SIG-M5 treated with dmso at 0.1 percent for 504 hours (cell line): ENCODE measurements around the gene CC2D1A.
A peak's percentile ranks its signal among the peaks of the same experiment; 100 is the strongest.
"Not testable (repeated sequence)": the region's sequence is repeated elsewhere in the genome, so short reads cannot be mapped to it uniquely, and the experiment has no call there.

Experiments used
- DNase-seq: peaks from one replicate; lab custom pipeline; 2025; ENCODE audit not compliant: unreplicated experiment; lab: John Stamatoyannopoulos, UW

CC2D1A gene

DNA sequence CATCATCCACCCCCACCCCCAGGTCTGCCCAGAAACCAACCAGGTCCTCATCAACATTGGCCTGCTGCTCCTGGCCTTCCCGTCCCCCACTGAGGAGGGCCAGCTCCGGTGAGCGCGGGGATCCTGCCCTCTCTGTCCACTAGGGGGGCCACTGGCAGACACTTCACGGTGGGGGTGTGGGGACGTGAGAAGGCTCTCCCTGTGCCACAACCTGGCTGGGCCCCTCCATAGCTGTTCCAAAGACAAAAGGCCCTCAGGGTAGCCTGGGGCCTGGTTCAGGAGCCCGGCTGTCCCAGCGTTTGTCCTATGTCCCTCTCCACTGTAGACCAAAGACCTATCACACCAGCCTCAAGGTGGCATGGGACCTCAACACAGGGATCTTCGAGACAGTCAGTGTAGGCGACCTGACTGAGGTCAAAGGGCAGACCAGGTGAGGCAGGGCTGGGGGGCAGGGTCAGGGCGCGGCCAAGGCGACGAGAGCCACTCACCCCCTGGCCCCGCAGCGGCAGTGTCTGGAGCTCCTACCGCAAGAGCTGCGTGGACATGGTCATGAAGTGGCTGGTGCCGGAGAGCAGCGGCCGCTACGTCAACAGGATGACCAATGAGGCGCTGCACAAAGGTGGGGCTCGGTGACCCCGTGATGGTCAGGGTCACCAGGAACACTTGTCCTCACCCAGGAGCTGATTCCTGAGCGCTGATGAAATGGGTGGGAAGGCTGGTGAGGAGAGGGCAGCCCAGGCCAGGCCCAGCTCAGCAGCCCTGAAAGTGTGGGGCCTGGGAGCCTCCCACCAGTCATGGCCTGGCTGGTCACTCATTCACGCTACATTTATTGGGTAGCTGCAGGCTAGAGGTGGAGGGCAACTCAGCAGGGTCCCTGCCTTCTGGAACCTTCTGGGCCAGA, 54.2 kb downstream of the CC2D1A start:
- DNase-seq = no peak

DNA sequence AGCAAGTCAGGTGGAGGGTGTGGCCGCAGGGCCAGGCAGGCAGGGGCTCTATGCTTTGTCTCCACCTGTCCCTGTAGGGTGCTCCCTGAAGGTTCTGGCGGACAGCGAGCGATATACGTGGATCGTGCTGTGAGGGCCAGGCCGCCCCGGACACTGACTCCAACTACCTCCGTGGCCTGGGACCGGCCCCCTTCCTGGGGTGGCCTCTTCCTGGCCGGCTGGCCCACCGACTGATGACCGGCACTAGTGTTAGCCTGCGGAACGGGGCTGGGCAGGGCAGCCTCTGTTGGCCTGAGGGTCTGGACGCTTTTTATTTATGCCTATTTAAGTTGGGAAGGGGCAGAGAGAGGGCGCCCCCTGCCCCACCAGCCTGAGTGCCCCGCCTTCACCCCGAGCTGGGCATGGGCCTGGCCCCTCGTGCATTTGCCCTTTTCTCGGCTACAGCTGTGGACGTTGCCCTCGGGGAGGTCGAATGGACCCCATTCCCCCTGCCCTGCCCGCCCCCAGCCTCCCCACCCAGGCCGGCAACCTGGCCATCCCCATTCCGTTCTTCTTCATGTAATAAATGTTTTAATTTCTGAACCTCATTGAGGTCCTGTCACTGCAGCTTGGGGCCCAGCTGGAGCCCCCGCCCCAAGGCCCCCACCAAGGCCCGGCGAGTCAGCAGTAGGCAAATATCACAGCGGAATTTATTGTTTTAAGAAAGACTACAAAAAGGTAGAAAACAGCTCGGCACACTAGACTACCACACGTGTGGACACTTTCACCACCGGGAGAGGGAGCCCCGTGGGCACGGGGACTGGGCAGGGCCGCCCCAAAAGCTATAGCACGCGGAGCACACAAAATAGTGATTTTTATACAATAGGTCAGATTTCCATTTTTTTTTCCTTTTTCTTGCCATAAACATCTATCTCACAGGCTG, 55.1 kb downstream of the CC2D1A start:
- no peak for DNase-seq

DNA sequence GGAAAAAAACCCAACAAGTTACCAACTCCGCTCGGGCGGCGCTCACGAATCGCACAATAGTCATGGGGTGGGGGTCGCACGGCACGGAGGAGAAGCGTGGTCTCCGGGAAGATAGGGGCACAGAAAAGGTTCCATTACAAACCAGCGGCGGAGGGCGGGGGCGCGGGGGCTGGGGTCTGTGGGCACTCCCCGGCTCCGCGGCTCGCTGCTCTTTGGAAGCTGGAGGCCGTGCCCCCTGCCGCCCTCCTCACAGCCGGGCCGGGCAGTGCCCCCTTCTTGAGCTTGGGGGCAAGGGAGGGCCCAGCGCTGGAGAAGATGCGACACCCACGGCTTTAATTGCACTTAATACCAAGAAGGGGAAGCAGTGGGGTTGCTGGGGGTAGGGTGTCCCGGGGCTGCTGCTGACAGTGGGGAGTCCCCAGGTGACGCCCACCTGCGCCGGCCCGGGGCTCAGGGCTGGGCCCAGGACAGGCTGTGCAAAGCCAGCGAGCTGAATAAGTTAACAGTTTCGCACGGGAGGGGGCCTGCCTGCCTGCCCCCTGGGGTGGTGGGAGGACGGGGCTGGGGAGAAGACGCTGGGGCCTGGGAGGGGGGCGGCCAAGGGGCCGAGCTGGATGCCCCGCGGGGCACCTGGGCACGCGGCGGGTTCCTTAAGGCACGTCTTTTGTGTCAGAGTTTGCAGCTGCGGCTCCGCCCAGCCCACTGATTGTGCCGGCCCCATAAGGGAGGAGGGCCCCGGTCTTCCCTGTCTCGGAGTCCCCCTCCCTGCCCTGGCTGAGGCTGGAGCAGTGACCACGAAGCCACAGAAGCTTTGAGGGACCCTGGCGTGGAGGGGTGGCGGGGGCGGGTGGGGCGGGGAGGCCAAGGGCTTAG, 56.1 kb downstream of the CC2D1A start:
- no peak for DNase-seq

DNA sequence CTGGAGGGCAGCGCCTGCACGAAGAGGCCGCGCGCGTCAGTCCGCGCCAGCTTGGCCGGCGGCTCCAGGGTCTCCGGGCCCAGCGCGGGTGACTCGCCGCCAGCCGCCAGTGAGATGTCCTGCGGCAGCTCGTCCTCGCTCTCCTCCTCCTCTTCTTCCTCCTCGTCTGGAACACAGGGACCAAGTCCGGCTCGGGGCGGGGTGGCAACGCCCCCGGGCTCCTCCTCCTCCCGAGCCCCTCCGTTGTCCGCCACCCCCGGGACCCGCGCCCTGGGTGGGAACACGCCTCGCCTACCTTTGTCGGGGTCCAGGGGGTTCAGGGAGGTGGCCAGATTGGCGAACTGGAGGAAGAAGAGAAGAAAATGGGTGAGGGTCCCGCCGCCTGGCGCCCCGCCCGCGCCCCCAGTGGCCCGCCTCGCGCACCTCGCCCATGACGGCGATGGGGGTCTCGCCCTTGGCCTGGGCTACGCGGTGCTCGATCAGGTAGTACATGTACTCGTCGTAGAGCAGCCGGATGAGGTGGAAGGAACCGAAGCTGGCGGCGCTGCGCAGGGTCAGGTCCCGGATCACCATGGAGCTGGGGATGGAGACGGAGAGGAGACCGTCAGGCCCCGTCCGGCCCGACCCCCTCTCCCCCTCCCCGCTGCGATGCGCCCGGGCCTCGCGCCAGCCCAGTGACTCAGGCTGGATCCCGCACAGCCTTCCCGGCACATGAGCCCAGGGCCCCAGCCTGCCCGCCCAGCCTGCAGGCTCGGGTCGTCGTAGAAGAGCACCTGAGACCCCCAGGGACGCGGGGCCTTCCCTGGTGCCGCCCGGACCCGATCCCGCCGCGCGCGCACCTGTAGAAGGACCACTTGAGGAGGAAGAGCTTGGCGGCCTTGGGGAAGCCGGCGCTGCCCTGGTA, 57.0 kb downstream of the CC2D1A start:
- DNase-seq = no peak

DNA sequence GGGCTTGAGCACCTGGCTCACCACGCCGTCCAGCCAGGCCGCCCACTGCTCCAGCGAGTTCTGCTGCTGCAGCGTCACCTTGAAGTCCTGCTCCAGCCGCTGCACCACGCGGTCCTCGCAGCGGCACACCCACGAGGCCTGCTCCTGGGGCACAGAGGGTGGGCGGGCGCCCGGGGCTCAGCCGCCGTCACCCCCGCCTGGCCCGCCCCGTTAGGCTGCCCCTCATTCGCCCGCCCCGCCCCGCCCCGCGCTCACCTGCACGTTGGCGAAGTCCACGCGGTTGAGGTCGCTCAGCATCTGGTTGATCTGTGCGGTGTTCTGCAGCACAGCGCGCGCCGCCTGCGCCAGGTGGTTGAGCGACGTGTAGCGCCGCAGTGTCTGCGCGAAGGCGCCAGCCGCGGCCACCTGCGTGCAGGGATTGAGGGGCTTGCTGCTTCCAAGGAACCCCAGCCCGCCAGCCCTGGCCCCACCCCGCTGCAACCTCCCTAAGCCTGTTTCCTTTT, 57.7 kb downstream of the CC2D1A start:
- DNase-seq = no peak

DNA sequence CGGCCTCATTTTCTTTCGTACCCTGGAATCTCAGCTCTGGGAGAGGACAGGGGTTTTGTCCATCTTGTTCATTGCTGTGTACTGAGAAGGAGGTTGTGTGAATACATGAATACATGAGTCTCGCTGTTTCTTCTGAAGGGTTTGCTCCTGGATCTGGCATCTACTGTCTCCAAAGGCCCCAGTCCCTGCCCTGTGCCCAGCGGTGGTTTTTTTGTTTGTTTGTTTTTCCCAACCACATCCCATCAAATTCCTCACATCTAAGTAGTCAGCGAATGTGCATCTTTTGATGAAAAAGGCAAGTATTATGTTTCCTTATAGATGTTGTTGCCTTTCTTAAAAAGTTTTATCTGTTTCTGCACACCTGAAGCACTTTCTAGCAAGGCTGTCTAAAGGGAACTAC, 58.8 kb downstream of the CC2D1A start:
- DNase-seq = no peak

DNA sequence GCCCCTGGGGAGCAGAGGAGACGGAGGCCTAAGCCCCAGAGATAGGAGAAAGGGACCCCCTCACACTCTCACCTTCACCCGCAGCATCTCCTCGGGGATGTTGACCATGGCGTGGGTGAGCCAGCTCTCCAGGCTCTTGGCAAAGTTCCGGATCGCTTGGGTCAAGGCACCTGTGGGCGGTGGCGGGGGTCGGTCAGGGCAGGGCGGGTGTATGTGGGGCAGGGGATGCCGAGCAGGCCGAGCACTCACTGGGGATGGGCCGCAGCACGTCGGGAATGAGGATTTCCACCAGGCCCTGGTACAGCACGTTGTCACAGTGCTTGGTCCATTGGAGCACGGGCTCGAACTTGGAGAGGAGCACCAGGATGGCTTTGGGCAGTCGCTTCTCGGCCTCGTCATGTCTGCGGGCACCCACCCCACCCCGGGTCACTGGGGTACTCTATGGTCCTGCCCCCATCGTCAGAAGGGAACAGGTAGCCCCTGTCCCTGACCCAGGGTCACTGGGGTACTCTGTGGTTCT, 59.4 kb downstream of the CC2D1A start:
- DNase-seq = no peak

DNA sequence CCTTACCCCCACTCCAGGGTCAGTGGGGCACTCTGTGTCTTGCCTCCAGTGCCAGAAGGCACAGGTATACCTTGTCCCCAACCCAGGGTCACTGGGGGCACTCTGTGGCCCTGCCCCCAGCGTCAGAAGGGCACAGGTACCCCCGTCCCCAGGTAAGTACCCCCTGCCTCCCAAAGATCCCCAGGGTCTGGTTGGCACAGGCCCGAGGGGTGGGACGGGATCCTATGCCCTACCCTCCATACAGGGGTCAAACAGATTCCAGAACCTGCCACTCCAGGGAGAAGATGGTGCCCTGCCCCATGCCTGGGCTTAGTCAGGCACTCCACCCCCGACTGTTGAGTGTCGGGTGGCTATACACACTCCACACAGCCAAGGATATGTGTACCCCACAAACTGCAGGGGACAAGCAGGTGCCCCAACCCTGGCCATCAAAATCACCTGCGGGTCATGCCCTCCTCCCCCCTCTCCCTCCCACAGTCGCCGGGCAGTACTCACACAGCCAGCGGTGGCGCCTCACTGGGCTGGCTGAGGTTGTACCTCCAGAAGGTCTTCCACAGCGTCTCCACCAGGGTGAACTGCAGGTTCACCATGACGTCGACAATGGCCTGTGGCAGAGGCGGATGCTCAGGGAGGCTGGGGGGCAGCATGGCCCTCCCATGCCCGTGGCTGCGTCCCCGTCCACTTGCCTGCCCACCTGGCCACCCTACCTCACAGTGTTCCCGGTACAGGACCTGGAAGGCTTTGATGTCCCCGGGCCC, 60.1 kb downstream of the CC2D1A start:
- no peak for DNase-seq

DNA sequence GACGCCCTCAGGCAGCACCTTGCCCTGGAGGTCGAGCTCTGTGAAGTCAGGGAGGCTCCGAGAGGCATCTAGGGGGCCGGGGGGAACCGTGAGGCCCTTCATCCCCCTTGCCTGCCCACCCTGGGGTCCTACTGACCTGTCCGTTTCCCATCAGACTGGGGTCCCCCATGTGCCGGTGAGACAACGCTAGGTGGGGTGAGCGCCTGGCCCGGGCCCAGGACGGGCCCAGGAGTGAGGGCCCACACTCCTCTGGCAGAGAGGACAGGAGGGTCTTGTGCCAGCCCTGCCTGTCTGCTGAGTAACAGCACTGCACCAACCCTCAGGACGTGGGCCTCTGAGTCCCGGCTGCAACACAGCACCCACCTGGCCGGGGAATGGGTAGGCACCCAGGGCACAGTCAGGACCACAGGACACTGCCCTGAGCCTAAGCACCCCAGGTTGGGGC, 60.7 kb downstream of the CC2D1A start:
- DNase-seq = no peak

DNA sequence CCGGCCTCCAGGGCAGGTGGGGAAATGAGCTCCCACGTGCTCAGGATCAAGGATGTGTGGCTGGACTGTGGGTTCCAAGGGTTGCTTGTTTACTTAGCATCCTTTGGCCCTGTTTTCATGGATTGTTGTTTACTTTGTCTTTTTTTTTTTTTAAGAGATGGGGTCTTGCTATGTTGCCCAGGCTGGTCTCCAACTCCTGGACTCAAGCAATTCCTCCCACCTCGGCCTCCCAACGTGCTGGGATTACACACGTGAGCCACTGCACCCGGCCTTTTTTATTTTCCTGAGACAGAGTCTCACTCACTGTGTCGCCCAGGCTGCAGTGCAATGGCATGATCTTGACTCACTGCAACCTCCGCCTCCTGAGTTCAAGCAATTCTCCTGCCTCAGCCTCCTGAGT, 61.2 kb downstream of the CC2D1A start:
- DNase-seq = not testable (repeated sequence)

DNA sequence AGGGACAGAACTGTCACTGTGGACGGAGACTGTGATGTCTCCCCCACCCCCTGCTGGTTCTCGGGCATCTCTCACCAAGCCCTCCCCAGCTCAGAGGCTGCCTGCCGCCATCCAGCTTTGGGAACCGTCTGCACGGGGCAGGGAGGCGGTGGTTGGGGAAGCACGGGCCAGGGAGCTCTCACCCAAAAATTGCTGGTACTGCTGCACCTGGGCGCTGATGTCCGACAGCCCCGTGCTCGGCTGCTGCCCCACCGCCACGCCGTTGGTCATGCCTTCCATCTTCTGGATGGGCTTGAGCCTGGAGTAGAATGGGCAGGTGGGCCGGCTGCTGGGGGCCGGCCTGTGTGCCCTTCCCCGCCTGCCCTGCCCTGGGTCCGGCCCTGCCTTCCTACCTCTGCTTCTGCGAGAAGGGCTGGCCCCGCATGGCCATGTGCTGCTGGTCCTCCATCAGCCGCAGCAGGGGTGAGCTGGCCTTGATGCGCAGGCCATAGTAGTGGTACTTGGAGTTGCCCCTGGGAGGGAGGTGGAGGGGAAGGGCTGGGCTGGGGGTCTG, 62.5 kb downstream of the CC2D1A start:
- DNase-seq = no peak

DNA sequence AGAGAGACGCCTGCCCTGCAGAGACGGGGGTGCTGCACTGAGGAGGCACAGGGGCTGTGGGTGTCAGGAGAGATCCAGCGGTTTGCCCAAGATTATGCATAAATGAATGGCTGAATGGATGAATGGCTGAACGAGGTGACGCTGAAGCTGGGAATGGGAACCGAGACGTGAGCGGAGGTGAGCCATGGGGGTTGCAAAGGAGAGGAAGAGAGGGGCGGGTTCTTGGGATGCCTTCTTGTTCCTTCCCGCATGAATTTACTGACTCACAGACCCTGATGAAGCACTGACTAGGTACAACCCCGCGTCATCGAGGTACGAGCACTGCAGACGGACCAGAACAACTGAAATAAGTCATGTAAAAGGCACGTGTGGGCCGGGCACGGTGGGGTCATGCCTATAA, 63.0 kb downstream of the CC2D1A start:
- no peak for DNase-seq

DNA sequence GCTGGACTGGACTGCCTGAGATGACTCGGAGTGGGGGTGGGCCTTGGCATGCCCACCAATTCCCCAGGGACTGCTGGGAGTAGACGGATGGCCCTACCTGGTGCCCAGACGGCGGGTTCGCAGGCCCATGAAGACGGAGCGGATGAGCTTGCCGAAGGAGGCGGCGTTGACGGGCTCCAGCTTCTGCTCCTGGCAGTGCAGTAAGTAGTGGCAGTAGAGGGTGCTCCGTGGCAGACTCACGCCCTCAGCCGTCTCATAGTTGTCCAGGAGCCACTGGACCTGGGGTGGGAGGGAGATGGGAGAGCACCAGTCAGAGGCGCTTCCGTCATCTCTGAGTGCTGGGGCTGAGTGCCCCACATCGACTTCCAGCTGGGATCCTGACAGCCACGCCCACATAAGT, 63.9 kb downstream of the CC2D1A start:
- DNase-seq = no peak

DNA sequence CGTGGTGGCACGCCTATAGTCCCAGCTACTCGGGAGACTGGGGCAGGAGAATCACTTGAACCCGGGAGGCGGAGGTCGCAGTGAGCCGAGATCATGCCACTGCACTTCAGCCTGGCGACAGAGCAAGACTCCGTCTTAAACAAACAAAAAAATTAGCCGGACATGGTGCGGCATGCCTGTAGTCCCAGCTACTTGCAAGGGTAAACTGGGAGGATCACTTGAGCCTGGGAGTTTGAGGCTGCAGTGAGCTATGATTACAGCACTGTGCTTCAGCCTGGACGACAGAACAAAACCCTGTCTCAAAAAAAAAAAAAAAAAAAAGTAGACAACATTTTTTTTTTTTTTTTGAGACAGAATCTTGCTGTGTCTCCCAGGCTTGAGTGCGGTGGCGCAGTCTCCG, 65.9 kb downstream of the CC2D1A start:
- not testable (repeated sequence) for DNase-seq

DNA sequence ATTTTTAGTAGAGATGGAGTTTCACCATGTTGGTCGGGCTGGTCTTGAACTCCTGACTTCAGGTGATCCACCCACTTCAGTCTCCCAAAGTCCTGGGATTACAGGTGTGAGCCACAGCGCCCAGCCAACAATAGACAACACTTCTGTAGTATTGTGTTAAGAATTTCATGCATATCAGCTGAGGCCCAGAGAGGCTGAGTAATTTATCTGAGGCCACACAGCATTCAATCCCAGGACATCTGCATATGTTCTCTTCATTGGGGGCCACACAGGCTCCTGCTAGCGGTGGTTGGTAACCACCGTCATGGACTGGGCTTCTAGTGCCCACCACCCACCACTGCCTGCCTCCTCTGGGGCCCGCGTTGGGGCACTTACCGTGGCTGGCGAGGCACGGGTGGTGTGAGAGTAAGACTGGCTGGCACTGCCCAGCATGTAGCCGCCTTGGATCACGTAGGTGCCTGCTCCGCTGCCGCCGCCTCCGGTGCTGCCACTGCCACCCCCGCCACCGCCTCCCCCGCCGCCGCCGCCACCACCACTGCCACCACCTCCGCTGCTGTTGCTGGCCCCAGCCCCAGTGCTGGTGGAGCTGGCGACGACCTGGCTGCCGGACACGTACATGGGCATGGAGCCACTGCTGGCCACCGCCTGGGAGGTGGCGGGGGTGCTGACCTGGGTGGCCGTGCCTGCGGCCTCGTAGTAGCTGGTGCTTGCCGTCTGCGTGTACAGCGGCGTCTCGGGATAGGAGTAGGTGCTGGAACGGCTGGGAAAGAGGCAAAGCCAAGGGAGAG, 66.6 kb downstream of the CC2D1A start:
- DNase-seq = no peak

DNA sequence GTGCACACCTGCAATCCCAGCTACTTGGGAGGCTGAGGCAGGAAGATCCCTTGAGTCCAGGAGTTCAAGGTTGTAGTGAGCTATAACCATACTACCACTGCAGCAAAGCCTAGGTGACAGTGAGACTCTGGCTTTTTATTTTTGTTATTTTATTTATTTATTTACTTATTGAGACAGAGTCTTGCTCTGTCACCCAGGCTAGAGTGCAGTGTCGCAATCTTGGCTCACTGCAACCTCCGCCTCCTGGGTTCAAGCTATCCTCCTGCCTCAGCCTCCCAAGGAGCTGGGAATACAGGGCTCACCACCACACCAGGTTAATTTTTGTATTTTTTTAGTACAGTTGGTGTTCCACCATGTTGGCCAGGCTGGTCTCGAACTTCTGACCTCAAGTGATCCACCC, 67.5 kb downstream of the CC2D1A start:
- DNase-seq = not testable (repeated sequence)

DNA sequence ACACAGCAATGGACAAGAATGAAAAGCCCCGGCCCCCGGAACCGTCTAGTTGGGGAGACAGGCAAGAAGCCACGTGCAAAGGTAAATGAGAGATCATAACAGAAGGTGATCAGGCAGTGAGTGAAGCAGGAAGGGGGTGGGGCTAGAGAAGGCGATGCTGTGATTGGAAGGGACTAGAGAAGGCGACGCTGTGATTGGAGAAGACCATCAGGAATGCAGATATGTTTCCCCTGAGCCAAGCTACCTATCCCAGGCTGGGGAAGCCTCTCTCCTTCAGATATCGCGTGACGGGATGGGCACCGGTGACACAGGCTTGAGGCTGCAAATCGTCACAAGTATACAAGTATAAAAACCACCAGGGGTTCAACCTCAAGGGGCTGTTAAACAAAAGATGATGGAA, 68.1 kb downstream of the CC2D1A start:
- DNase-seq = peak; percentile 14

DNA sequence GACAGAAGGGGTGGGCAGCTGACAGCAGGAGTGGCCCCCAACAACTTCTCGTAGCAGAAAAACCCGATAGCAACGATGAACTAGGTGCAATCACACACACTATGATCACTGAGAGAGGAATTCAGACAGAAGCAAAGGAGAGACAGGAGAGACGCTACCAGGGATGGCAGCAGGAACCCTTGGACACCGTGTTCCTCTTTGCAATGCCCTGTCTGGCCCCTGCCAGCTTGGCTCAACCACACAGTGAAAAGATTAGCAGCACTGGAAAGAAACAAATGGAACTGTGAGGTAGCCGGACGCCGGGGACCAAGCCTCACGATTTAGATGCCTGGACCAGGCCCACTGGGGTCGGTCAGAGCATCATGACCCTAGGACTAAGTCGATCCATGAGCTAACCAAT, 69.9 kb downstream of the CC2D1A start:
- no peak for DNase-seq
